ENCODE measurements around the gene LRWD1.
"Not testable (repeated sequence)": the region's sequence is repeated elsewhere in the genome, so short reads cannot be mapped to it uniquely, and the experiment has no call there.

Gene LRWD1

DNA sequence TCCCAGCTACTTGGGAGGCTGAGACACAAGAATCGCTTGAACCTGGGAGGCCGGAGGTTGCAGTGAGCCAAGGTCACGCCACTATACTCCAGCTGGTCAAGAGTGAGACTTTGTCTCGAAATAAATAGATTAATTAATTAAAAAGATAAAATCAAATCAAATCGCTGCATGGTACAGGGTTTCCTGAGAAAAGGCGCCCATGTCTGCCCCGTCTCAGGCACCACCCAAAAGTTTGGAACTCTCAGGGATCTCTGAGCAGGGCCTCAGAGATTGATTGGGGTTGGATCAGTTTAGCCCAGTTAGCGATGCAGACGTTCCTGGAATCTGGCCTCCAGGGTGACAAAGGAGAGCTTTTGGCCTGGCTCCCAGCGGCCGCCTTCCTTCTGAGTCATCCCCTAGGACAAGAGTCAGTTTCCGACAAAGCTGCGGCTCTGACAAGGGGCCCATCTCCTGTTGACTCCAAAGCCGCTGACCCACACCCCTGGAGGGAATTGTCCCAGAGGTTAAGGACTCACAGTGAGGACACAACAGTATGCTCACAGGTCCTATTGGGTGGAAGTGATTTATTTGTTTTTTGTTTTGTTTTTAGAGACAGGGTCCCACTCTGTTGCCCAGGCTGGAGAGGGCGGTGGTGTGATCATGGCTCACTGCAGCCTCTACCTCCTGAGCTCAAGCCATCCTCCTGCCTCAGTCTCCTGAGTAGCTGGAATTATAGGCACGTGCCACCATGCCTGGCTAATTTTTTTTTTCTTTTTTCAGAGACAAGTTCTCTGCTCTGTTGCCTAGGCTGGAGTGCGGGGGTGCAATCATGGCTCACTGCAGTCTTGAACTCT is 24.6 kb upstream of the LRWD1 start:
- no peak for FAIRE-seq

DNA sequence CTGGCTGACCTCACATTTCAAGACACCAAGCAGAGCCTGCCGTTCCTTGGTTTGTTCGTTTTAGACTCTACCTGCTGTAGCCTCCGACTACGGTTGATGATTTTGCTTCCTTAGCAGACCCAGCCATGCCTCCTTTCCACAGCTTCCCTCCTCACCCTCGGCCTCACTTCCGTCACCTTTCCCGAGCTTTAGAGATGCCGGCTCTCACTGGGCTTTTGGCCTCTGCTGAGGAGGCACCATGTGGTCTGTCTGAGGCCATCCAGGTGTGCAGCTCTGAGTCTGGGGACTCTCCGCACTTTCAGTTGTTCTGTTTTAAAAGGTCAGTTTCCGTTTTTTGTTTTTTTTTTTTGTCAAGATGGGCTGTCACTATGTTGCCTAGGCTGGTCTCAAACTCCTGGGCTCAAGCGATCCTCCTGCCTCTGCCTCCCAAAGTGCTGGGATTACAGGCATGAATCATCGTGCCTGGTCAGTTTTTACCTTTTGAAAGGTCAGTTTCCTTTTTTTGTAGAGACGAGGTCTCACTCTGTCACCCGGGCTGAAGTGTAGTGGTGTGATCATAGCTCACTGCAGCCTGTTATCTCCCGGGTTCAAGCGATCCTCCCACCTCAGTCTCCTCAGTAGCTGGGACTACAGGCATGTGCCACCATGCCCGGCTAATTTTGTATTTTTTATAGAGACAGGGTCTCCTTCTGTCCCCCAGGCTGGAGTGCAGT is 19.7 kb upstream of the LRWD1 start:
- DNase-seq (ENCODE audit: extremely low spot score, insufficient read length, low read depth) (no peak), FAIRE-seq (peak; percentile 95)

More for the DNA sequence above, 24.6 kb upstream of the LRWD1 start:
- DNase-seq (ENCODE audit: extremely low spot score, insufficient read length, low read depth) = no peak

DNA sequence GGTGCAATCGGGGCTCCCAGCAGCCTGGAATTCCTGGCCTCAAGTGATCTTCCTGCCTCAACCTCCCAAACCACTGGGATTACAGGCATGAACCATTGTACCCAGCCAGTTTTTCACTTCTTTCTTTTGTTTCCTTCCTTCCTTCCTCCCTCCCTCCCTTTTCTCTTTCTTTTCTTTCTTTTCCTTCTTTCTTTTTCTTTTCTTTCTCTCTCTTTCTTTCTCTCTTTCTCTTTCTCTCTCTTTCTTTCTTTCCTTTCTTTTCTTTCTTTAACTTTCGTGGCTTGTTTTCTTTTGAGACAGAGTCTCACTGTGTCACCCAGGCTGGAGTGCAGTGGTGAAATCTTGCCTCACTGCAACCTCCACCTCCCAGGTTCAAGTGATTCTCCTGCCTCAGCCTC is 19.1 kb upstream of the LRWD1 start:
- DNase-seq (ENCODE audit: extremely low spot score, insufficient read length, low read depth) (no peak), FAIRE-seq (peak; percentile 9)

DNA sequence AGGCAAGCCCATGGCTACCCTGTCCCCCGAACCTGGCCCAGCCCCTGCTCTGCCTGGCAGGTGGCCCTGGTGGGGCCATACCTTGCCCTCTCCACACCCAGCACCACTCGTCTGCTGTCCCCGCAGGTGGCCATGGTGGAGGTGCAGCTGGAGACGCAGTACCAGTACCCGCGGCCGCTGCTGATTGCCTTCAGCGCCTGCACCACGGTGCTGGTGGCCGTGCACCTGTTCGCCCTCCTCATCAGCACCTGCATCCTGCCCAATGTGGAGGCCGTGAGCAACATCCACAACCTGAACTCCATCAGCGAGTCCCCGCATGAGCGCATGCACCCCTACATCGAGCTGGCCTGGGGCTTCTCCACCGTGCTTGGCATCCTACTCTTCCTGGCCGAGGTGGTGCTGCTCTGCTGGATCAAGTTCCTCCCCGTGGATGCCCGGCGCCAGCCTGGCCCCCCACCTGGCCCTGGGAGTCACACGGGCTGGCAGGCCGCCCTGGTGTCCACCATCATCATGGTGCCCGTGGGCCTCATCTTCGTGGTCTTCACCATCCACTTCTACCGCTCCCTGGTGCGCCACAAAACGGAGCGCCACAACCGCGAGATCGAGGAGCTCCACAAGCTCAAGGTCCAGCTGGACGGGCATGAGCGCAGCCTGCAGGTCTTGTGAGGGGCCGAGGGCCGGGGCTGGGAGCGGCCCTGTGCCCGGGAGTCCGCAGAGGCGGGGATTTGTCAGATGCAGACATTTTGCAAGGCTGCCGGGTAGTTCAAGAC is 18.2 kb upstream of the LRWD1 start:
- FAIRE-seq (no peak), DNase-seq (ENCODE audit: extremely low spot score, insufficient read length, low read depth) (no peak)

DNA sequence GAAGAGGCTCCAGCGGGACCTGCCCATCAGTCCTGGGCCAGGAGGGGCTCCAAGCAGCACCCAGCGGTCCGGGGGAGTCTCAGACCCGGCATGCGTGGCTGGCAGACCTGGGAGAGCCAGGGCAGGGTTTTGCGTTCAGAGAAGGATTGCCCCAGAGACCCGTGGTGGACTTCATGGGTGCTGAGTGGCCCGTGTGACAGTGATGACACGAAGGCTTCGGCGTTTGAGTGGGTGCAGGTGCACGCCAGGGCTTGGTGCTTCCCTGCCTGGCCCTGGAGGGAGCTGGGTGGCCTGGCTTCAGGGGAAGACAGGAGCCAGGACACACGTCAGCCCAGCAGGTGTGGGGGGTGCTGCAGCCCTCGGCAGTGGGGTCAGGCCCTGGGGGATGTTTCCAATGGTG is 17.5 kb upstream of the LRWD1 start:
- FAIRE-seq (no peak), DNase-seq (ENCODE audit: extremely low spot score, insufficient read length, low read depth) (no peak)

DNA sequence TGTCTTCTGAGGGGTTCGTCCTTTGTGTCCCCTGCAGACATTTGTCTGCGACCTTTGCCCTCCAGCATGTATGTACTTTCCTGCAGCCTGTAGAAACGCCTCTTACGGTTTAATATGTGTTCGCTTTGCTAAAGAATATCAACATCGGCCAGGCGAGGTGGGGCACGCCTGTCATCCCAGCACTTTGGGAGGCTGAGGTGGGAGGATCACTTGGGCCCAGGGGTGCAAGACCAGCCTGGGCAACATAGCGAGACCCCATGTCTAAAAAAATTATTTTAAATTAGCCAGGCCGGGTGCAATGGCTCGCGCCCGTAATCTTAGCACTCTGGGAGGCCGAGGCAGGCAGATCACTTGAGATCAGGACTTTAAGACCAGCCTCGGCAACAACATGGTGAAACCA is 15.6 kb upstream of the LRWD1 start:
- DNase-seq (ENCODE audit: extremely low spot score, insufficient read length, low read depth) (no peak), FAIRE-seq (no peak)

DNA sequence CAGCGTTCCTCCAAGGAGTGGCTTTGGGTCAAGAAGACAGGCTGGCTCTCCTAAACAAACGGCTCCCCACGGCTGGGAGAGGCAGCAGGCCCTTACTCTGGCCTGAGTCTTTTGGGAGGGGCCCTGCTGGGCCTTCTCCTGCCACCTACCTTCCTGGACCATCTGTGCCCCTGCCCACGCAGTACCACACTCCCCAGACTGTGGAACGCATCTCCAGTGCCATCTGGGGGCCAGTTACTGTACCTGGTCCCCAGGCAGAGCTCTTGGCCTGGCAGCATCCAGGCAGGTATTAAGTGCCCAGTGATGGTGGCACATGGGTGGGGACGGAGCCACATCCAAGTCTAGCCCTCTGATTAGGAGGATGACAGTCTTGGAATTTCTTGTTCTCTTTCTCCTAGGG is 14.5 kb upstream of the LRWD1 start:
- no peak for DNase-seq (ENCODE audit: extremely low spot score, insufficient read length, low read depth)
- peak; percentile 81 for FAIRE-seq

DNA sequence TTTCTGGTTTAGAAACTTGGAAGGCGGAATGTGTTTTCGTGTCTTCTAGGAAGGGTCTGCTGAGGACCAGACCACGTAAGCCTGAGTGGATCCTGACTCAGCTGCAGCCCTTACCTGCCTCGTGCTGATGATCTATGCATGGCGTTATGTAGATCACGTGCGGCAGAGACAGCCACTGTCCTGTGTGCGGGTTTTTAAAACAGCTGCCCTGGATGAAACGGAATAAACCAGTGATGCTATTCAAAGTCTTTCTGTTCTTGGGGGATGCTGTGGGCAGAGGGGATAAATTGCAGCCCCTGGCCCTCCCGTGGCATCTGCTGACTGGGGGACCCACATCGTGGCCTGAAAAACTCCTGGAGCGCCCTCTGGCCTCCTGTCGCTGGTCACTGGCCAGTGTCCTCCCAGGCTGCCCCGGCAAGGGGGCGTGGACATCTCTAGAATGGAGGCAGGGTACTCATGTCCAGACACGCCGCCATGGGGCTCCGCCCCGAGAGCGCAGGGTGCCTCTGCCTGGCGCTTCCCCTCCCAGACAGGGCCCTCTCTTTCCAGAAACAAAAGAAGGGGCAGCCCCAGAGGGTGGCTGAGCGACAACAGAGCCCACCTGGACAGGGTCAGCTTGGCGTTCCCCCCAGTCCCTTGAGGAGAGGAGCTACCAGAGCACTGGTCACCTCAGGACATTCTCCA is 13.3 kb upstream of the LRWD1 start:
- FAIRE-seq = no peak

DNA sequence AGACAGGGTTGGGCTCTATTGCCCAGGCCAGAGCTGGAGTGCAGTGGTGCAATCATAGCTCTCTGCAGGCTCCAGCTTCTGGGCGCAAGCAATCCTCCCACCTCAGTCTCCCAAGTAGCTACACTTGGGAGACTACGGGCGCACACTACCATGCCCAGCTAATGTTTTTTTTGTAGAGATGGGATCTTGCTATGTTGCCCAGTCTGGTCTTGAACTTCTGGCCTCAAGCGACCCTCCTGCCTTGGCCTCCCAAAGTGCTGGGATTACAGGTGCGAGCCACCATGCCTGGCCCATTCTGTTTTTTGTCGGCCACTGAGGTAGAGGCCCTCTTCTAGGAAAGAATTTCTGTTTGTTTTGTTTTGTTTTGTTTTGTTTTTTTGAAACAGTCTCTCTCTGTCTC is 12.3 kb upstream of the LRWD1 start:
- DNase-seq (ENCODE audit: extremely low spot score, insufficient read length, low read depth) (no peak), FAIRE-seq (no peak)

More for the DNA sequence above, 13.3 kb upstream of the LRWD1 start:
- no peak for DNase-seq (ENCODE audit: extremely low spot score, insufficient read length, low read depth)

DNA sequence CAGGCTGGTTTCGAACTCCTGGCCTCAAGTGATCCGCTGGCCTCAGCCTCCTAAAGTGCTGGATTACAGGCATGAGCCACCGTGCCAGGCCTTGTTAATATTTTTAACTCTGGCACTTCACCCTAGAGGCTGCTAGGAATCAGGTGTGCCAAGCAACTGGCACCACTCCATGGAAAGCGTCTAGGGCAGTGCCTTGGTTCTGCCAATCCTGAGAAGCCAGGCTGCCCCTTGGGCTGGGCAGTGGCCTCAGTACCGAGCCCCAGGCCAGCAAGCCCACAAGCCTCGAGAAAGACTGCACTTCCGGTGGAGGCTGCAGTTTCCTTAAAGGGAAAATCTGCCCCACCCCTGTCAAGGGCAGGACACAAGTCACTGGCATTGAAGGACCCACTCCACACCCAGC is 11.5 kb upstream of the LRWD1 start:
- FAIRE-seq (no peak), DNase-seq (ENCODE audit: extremely low spot score, insufficient read length, low read depth) (no peak)

DNA sequence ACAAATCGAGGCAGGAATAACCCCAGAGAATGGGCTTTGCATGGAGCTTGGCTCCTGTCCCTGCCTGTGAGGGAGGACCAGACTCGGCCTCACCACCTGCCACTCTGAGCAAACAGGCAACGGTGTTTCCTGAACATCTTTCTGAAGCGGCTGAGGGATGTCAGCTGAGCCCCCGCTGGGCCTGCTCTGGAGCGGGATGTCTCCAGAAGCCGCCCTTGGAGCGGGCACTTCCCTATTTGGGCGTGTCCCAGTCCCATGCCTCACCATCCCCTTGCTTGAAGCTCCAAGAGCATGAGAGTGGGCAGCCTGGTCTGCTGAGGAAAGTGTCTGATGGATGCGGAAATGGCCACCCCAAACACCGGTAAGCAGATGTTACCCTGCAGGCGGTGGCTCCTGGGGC is 10.3 kb upstream of the LRWD1 start:
- DNase-seq (ENCODE audit: extremely low spot score, insufficient read length, low read depth) (no peak), FAIRE-seq (no peak)

DNA sequence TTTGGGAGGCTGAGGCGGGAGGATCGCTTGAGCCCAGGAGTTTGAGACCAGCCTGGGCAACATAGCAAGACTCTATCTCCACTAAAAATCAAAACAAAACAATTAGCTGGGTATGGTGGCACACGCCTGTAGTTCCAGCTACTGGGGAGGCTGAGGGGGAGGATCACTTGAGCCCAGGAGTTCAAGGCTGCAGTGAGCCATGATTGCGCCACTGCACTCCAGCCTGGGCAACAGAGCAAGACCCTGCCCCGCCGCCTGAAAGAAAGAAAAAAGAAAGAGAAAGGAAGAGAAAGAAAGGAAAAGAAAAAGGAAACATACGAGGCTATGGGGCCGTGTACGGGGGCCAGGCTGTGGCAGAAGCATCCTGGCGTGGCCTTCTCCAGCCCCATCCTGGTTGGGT is 9.9 kb upstream of the LRWD1 start:
- not testable (repeated sequence) for DNase-seq (ENCODE audit: extremely low spot score, insufficient read length, low read depth); FAIRE-seq

DNA sequence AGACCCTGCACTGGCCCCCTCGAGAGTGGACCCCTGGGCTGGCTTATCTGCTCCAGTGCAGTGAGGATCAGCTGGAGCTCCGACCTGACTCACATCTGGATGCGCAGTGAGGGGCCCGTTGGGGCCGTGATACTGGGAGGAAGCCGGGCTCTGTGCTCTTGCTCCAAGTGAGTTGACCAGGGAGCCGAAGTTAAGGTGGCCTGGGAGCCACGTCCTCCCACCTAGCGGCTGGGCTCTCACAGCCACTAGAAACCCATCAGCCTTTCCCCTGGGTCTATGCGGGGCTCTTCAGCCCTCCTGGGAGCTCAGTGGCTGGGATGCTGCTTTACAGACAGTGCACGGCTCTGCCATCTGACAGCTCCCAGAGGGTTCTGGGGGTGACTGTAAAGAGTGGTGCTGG is 9.2 kb upstream of the LRWD1 start:
- no peak for DNase-seq (ENCODE audit: extremely low spot score, insufficient read length, low read depth)

DNA sequence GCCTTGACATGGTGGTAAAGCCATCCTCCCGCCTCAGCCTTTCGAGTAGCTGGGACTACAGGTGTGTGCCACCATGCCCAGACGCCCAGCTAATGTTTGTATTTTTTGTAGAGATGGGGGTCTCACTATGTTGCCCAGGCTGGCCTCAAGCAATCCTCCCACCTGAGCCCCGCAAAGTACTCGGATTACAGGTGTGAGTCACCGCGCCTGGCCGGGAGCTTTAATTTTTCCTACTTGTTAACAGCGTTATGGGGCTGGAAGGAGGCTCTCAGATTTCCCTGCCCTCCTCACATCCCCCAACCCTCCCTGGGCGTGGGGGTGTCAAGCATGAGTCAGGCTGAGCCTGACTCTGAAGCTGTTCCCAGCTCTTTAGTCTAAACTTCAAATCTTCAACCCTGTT is 8.5 kb upstream of the LRWD1 start:
- no peak for FAIRE-seq
- no peak for DNase-seq (ENCODE audit: extremely low spot score, insufficient read length, low read depth)

More for the DNA sequence above, 9.2 kb upstream of the LRWD1 start:
- no peak for FAIRE-seq

DNA sequence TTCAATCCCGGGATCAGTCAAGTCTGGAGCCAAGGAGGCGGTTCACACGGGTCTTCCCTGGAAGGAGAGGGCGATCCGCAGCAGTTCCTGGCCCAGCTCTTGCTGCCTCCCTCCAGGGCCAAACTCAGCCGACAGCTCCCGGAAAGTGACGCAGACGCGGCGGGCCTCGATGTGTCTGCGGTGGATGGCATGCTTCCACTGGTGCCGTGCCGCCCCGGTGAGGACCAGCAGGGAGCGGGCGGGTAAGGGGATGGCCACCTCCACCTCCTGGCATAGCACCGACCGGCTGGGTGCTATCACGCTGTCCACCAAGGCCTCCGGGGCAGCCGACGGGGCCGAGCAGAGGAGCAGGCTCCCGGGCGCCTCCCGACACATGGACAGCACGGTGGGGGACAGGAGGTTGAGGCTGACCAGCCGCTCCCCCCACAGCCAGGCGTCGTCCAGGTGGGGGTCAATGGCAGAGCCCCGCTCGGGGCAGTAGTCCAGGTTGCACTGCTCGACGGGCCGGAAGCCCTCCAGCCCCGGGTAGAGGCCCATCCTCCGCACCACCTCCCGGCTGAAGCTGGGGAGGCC is 7.3 kb upstream of the LRWD1 start:
- FAIRE-seq = no peak
- DNase-seq (ENCODE audit: extremely low spot score, insufficient read length, low read depth) = no peak

DNA sequence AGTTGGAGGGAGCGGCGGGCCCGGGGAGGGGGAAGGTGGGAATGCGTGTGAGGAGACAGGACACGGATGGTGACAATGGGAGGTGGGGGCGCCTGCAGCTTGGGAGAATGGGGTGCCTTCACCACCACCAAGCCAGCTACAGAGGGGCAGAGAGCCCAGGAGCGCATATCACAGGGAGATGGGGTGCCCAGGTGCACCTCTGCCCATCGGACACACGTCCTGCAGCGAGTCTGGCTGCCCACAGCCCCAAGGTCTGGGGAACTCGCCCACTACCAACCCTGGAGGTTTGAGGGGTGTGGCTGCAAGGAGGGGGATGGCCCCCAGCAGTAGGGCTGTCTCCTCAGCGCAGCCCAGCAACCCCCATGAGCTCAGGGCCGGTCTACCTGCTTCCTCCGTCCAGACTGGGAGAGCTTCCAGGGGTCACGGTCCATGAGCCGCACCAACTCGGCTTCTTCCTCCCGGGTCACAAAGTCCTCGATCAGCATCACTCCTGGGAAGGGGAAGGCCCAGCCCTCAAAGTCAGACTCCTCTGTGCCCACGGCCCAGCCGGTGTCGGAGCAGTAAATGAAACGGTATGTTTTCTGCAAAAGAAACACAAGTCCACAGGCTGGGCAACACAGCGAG is 5.5 kb upstream of the LRWD1 start:
- no peak for DNase-seq (ENCODE audit: extremely low spot score, insufficient read length, low read depth)

DNA sequence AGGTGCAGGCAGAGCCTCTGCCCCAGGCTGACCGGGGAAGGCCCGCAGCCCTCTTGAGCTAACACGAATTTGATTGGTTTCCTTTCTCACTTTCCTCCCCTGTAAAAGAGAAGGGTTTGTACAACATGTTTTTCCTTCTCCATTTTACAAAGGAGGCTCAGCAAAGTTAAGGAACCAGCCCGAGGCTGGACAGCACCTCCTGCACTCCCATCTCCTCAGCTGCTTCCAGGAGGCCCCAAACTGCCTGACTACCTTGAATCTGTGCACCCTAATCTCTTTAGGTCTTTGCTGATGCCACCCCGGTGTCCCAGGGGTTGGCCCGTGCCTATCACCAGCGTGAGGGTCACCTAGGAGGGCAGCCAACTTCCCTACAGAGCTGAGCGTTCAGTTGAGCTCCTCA is 4.3 kb upstream of the LRWD1 start:
- DNase-seq (ENCODE audit: extremely low spot score, insufficient read length, low read depth) (no peak), FAIRE-seq (no peak)

More for the DNA sequence above, 5.5 kb upstream of the LRWD1 start:
- no peak for FAIRE-seq

DNA sequence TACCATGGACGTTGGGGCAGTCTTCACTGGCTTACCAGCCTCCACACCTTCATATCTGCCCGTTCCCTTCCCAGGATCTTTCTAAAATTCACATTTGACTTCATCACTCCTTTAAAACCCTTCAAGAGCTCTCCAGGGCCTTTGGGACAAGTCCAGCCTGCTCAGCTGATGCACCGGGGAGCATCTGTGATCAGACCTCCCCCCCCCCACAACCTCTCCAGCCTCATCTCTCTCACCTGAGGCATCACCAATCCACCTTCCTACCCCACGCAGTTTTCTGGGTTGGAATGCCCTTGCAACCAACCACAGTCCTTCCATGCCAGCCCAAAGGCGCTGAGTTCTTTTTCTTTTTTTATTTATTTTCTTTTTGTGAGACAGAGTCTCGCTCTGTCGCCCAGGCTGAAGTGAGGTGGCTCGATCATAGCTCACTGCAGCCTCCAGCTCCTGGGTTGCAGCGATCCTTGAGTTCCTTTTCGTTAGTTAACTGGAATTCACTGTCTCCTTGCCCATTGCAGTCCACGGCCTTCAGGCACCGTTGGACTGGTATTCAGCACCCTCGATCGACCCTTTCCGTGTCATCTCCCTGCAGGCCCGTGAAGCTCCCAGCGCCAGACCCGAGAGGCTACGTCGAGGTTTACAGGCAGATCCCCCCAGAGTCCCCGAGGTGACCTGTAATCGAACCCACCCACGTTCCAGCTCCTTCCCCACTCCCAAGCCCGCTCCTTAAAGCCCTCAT is 775 bp upstream of the LRWD1 start:
- DNase-seq (ENCODE audit: extremely low spot score, insufficient read length, low read depth) = no peak
- peak; percentile 18 for FAIRE-seq

DNA sequence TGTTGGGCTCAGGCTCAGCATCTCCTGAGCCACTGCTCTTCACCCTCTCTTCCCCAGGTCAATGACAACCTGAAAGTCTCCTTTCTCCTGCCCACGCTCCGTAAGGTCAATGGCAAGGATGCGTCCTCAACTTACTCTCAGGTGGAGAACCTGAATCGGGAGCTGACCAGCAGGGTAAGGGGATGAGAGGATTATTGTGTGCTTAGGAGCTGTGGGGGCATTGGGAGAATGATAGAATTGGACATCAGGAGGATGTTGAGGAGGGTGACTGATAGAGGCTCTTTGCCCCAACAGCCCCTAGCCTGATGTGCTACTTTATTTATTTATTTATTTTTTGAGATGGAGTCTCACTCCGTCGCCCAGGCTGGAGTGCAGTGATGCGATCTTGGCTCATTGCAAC is 1.3 kb downstream of the LRWD1 start:
- no peak for FAIRE-seq
- DNase-seq (ENCODE audit: extremely low spot score, insufficient read length, low read depth) = no peak
